ENCODE data around the gene BEND4. TPM values are rescaled to one million over a fixed set of nuclear protein-coding genes. Genes with fewer than 3 reads are reported as not detected.

Gene BEND4
- total and polyA plus RNA-seq, 9 donors: 0.11 to 0.65 (median 0.26) TPM

- DNase-seq: no peak
- intact Hi-C loops (cut with DNase I): no loop called here
- 88 to 90% (median 88%) methylated on average over 4 of the region's 4 CpGs for WGBS, 3 donors
- Histone ChIP-seq H3K27ac (no peak overlapping the region), H3K4me1 (ENCODE audit: insufficient read depth) (no peaks in the 10 kb centered on the region), H3K36me3 (no peaks in the 10 kb centered on the region), H3K9me3 (no peaks in the 10 kb centered on the region), H3K27me3 (no peaks in the 10 kb centered on the region), H3K4me3 (no peak overlapping the region)
- TF ChIP-seq POLR2A (IDR thresholded peaks at IDR 0.05) (no peak), CTCF (IDR thresholded peaks at IDR 0.05) (no peak), EP300 (IDR thresholded peaks at IDR 0.05) (no peak)
Measured at GRCh38 chr4:42122237-42122636, 30.2 kb downstream of the BEND4 start.

- no peak for TF ChIP-seq EP300 (IDR thresholded peaks at IDR 0.05)
- TF ChIP-seq POLR2A (IDR thresholded peaks at IDR 0.05): no peak
- TF ChIP-seq CTCF (IDR thresholded peaks at IDR 0.05): no peak
- no peak overlapping the region for H3K27ac ChIP-seq
- 27 to 35% (median 27%) methylated on average over 12 of the region's 12 CpGs for WGBS, 3 donors
Measured at GRCh38 chr4:42119886-42120285, 32.6 kb downstream of the BEND4 start.

GRCh38 chr4:42112846-42113245 is 39.6 kb downstream of the BEND4 start:
- H3K4me3 ChIP-seq: no peak overlapping the region
- no peak for TF ChIP-seq POLR2A (IDR thresholded peaks at IDR 0.05)
- 72 to 73% (median 72%) methylated on average over 3 of the region's 3 CpGs for WGBS, 3 donors

More at GRCh38 chr4:42119886-42120285, 32.6 kb downstream of the BEND4 start:
- Histone ChIP-seq H3K36me3 (no peaks in the 10 kb centered on the region), H3K9me3 (no peaks in the 10 kb centered on the region), H3K4me3 (no peak overlapping the region), H3K27me3 (no peaks in the 10 kb centered on the region), H3K4me1 (ENCODE audit: insufficient read depth) (no peaks in the 10 kb centered on the region)
- intact Hi-C loops (cut with DNase I): no loop called here
- DNase-seq: no peak

GRCh38 chr4:42104521-42104920 is 47.9 kb downstream of the BEND4 start:
- no peak for DNase-seq
- H3K9me3 ChIP-seq: no peaks in the 10 kb centered on the region
- H3K4me1 ChIP-seq (ENCODE audit: insufficient read depth): no peaks in the 10 kb centered on the region
- intact Hi-C loops (cut with DNase I): no loop called here
- H3K27me3 ChIP-seq: no peaks in the 10 kb centered on the region
- H3K36me3 ChIP-seq: no peaks in the 10 kb centered on the region
- no peak for TF ChIP-seq POLR2A (IDR thresholded peaks at IDR 0.05)
- no peak overlapping the region for H3K27ac ChIP-seq
- WGBS, 3 donors: 50 to 61% (median 59%) methylated on average over 2 of the region's 2 CpGs
- H3K4me3 ChIP-seq: no peak overlapping the region

More at GRCh38 chr4:42112846-42113245, 39.6 kb downstream of the BEND4 start:
- no peaks in the 10 kb centered on the region for H3K4me1 ChIP-seq (ENCODE audit: insufficient read depth)
- intact Hi-C loops (cut with DNase I): no loop called here
- H3K36me3 ChIP-seq: no peaks in the 10 kb centered on the region
- H3K27ac ChIP-seq: no peak overlapping the region
- H3K9me3 ChIP-seq: no peaks in the 10 kb centered on the region
- no peaks in the 10 kb centered on the region for H3K27me3 ChIP-seq
- DNase-seq: no peak

- no peaks in the 10 kb centered on the region for H3K4me1 ChIP-seq (ENCODE audit: insufficient read depth)
- intact Hi-C loops (cut with DNase I): no loop called here
- WGBS, 3 donors: 93 to 96% (median 94%) methylated on average over 8 of the region's 8 CpGs
- TF ChIP-seq POLR2A (IDR thresholded peaks at IDR 0.05) (no peak), CTCF (IDR thresholded peaks at IDR 0.05) (no peak), EP300 (IDR thresholded peaks at IDR 0.05) (no peak)
- H3K27ac ChIP-seq: no peak overlapping the region
- H3K9me3 ChIP-seq: no peaks in the 10 kb centered on the region
- no peak for DNase-seq
- no peaks in the 10 kb centered on the region for H3K36me3 ChIP-seq
- no peak overlapping the region for H3K4me3 ChIP-seq
- H3K27me3 ChIP-seq: no peaks in the 10 kb centered on the region
Measured at GRCh38 chr4:42101446-42101975, 50.9 kb downstream of the BEND4 start.
